ENCODE measurements around the gene MDGA2. TPM values are rescaled to one million over a fixed set of nuclear protein-coding genes. Genes with fewer than 3 reads are reported as not detected.

The MDGA2 gene
- total RNA-seq: not detected

DNA sequence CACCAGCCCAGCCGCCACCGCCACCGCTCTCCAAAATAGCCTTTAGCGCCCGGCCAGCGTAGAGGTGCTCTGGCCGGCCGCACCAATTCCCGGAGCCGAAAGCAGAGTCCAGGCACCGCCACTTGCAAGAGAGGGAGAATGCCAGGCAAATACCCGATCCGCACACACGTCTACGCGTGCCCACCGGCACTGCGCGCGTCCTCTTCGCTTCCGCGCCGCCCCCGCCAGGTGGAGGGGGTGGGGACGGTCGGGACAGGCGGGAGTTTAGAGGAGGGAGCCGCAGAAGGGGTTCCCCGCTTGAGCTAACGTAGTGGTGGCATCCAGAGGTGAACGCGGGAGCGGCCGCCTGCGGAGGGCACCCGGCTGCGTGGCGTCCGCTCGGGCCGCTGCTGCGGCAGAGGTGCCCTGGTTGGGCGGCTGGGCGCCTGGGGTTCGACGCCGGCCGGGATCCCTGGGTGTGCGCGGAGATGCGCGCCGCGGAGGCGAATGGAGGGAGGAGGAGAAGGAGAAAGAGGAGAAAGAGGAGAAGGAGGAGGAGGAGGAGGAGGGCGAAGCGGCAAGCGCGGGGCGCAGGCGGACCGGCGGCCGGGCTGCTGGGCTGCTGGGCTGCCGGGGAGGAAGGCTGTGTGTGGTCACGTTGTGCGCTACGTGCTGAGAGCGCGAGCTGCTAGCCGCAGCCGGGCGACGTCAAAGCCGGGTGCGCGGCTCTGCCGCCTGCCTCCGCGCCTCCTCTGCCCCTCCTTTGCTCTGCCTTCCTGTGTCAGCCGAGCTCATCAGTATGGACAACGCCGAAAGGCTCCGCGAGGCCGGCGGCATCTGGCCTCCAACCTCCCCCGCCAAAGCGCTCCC lies at the start of gene MDGA2:
MDGA2 (minus strand) TSS at position 140 of the 849 bp plus-strand sequence.
- intact Hi-C loops (cut with DNase I): no loop called here
- DNase-seq (ENCODE audit: low spot score): no peak
- ATAC-seq: no peak

DNA sequence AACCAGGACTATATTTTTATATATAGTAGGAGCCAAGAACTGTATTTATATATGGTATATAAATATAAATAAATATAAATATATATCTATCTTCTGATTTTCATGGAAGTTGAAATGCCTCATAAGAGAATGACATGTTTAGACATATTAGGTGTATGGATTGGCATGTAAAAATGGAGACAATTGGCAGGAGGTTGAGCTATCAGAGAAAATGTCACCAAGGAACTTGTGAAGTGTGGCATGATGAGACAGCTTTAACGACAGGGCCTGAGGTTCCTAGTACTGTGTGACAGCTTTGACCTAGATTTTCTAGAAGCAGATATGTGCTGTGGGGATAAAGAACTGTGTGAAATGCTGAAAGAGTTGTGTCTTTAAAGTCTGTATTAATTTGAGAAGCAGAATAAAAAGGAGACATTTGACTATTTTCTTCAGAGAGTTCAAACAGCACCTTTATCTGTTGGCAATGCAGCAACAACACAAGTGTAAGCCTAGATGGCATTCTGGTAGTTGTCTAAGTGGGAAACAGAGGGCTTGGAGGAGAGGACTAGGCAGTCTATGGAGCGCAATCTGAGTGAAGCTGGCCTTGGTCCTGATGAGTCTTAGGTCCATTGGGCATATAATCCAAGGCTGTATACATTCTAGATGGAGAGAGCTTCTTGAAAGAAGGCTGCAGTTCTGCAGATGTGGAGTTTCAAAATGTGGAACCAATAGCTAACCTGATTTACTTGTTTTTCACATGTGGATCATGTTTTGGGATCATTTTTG lies 47.7 kb upstream of the MDGA2 start:
- intact Hi-C loops (cut with DNase I): no loop called here
- ATAC-seq: no peak
- no peak for DNase-seq (ENCODE audit: low spot score)

DNA sequence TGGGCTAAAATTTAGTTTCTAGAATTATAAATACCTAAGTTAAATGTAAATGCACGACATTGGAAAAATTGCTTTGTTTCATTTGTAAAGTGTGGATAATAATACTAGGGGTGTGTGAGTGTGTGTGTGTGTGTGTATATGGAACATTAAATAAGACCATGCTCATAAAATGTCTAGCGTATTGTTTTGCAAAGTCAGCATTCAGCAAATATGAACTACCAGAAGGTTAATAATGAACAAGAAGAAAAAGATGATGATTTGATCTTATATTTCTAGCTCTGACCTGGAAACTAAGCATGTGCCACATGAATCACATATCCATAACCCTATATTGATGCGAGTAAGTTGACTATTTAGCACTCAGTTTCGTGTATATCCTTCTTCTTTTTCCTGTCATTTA lies 44.9 kb upstream of the MDGA2 start:
- intact Hi-C loops (cut with DNase I): no loop called here
- DNase-seq (ENCODE audit: low spot score) (no peak), ATAC-seq (no peak)

DNA sequence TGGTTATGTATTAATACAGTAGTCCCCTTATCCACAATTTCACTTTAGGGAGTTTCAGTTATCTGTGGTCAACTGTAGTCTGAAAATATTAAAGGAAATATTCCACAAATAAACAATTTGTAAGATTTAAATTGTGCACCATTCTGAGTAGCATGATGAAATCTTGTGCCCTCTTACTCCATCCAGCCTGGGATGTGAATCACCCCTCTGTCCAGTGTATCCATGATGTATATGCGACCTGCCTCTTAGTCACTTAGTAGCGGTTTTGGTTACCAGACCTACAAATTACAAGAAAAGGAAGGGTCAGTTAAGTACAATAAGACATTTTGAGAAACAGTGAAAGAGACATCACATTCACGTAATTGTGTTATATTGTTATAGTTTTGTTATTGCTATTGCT lies 39.9 kb upstream of the MDGA2 start:
- intact Hi-C loops (cut with DNase I): no loop called here
- no peak for ATAC-seq

DNA sequence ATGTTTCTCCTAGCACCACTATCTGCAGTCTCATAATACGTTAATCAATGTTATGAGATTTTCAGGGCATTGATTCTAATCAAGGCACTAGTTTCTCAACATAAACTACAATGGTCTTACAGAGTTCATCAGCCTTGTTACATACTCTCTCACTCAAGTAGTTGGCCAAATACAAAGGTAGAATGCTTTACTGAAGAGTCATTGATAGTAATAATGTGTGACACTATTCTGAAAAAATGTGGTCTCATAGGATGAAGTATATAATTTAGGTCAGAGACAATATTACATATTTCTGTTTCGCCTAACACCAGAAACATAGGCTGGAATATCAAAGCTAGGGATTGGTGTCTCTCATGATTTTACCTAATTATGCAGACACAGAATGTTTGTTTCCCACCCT lies 35.2 kb upstream of the MDGA2 start:
- ATAC-seq: no peak
- intact Hi-C loops (cut with DNase I): no loop called here

More for the DNA sequence above, 39.9 kb upstream of the MDGA2 start:
- no peak for DNase-seq (ENCODE audit: low spot score)

DNA sequence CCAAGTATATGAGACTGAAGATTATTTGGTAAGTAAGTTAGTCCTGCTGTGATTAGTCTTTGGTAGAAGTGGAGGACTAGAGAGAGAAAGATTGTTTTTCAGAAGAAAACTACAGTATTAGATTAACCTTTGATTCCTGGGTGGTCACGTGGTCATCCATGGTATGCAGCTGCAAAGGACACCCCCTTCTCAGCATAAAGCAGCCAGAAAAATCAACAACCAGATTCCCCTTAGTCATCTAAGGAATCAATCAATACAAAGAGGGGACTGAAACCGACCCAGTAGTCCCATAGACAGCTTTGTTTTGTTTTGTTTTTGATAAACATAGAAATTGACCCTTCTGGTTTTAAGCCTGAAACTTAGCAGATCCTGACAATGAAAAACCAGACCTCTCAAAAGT lies 30.3 kb upstream of the MDGA2 start:
- no peak for DNase-seq (ENCODE audit: low spot score)
- intact Hi-C loops (cut with DNase I): no loop called here
- ATAC-seq: no peak

More for the DNA sequence above, 35.2 kb upstream of the MDGA2 start:
- DNase-seq (ENCODE audit: low spot score): no peak

DNA sequence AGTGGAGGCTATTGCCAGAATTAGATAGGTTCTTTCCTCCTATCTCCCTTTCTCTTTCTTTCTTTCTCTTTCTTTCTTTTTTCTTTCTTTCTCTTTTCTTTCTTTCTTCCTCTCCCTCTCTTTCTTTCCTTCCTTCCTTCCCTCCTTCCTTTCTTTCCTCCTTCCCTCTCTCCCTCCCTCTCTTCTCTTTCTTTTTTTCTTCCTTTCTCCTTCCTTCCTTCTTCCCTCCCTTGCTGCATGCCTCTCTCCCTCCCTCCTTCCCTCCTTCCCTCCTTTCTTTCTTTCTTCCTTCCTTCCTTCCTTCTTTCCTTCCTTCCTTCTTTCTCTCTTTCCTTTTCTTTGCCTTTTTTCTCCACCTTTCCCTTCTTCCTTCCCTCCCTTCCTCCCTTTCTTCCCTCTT lies 16.4 kb upstream of the MDGA2 start:
- no peak for ATAC-seq
- intact Hi-C loops (cut with DNase I): no loop called here
- DNase-seq (ENCODE audit: low spot score): no peak

DNA sequence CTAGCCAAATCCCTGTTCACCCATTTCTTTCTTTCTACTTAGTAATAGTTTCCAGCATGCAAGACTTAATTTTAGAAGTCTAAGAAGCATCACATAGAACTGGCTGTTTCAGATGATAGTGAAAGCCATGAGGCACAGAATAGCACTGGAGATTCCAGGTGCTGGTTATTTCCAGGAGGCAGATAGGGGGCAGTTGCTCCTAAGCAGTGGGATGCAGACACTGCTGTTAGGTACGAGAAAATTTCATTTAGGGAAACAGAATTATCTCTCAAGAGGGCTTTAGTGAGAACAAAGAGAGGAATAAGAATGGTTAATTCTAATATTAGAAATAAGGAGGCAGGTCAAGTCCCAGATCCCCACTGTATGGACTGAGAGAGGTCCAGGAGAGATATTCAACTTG lies 3.6 kb upstream of the MDGA2 start:
- DNase-seq (ENCODE audit: low spot score) (no peak), ATAC-seq (no peak)
- intact Hi-C loops (cut with DNase I): no loop called here

DNA sequence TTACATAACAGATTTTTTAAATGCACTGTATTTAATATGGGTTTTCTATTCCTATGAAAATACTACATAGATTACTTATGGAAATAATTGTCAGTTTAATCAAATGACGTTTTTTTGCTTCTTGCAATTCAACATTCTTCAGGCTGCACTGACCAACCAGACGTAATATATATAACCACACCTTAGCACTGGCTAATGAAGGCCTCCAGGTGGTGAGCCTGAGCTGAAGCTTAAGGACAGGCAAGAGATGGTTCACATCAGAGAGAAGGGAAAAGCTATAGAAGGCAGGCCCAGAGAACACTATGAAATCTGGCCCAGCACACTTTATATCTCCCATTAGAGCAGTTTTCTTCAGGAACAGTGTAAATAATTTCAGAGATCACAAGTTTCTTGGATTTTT lies 2.8 kb upstream of the MDGA2 start:
- intact Hi-C loops (cut with DNase I): no loop called here
- DNase-seq (ENCODE audit: low spot score) (no peak), ATAC-seq (no peak)

DNA sequence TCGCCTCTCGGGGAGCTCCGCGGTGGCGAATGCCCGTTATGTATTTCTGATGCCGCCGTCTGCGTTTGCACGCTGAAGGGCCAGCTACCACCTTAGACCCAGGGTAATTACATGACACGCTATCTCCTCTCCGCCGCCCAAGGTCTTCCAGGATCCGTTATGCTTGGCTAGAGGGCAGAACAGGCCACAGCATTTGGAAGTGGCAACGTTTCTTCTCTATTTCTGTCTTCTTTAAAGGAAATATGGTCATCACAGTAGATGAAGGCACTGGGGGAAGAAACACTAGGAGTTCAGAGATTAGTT lies 861 bp upstream of the MDGA2 start:
- intact Hi-C loops (cut with DNase I): no loop called here
- no peak for ATAC-seq
- no peak for DNase-seq (ENCODE audit: low spot score)

DNA sequence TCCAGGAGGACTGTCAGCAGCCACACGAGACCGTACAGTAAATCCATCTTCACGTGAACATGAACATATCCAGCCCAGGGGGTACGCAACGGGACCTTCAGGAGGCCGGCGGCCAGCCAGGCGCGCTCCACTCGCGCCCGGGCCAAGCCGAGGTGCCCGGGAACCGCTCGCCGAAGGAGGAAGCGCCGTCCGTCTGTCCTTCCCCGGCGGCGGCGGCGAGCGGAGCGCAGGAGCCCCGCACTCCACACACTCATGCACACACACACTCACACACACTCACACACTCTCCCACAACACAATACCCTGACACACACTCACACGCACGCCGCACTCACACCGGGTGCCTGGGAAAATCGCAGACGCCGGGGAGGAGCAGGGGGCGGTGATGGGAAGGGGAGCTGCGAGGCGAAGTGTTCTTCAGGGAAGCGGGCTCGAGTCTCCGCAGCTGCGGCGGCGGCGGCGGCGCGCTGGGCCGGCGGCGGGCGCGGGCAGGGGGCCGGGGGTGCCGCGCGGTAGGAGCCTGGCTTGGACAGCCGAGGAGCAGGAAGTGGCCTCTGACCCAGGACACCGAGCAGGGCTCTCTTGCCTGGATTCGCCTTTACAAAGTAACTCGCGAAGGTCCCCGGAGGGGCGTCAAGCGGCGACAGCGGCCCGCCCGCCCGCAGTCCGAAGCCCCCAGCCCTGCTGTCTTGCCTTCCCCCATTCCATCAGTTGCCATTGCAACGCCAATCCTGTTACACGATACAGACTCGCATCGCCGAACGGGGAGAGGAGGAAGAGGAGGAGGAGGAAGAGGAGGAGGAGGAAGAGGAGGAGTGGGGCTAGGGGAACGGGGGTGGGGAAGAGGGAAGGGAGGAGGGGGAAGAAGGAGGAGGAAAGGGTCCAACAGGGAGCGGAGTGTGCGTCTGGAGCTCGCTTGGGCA lies 601 bp downstream of the MDGA2 start:
- intact Hi-C loops (cut with DNase I): no loop called here
- ATAC-seq: no peak
- no peak for DNase-seq (ENCODE audit: low spot score)

DNA sequence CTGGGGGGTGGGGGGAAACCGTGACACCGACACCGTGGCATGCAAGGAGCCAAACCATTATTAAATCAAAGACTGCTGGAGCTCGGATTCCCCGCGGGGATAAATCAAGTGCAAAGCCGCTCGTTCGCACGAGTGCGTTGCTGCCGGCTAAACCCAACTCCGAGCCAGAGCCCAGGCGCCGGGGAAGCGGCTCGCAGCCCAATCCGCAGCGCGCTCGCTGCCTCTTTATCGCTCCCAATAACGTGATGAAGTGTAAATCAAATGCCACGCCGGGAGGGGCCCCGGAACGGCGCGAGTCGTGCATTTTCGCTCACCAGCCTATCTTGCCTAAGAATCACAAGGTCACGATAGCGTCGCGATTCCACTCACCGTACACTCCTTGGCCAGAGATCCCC lies 1.3 kb downstream of the MDGA2 start:
- ATAC-seq (no peak), DNase-seq (ENCODE audit: low spot score) (no peak)
- intact Hi-C loops (cut with DNase I): no loop called here

DNA sequence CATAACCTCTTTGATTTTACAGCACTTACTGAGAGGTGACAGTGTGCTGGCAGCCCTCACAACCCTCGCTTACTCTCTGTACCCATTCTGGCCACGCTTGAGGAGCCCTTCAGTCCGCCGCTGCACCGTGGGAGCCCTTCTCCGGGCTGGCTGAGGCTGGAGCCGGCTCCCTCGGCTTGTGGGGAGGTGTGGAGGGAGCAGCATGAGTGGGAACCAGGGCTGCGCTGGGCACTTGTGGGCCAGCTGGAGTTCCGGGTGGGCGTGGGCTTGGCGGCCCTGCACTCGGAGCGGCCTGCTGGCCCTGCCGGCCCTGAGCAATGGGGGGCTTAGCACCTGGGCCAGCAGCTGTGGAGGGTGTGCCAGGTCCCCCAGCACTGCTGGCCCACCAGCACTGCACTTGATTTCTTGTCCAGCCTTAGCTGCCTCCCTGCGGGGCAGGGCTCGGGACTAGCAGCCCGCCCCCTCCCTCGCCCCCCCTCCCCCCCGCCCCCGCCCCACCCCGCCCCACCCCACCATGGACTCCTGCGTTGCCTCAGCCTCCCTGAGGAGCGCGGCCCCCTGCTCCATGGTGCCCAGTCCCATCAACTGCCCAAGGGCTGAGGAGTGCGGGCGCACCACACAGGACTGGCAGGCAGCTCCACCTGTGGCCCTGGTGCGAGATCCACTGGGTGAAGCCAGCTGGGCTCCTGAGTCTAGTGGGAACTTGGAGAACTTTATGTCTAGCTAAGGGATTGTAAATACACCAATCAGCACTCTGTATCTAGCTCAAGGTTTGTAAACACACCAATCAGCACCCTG lies 9.9 kb downstream of the MDGA2 start:
- intact Hi-C loops (cut with DNase I): no loop called here
- DNase-seq (ENCODE audit: low spot score) (no peak), ATAC-seq (no peak)

DNA sequence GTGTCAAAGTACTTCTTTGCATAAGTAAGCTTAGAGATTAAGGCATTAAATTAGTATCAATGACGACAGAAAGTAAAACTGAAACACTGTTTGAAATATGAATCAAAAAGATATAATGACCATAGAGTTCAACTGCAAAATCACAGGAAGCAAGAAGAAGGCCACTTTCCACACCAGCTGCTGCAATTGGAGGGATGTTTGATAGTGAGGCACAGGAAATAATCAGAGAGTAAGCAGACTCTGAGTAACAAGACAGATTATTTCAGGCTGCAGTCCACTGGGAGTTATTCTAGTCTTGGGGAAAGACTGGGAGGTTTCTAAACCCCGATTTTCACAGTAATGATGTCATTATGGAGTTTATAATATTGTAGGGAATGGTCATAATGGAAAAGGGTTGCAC lies 12.9 kb downstream of the MDGA2 start:
- intact Hi-C loops (cut with DNase I): no loop called here
- DNase-seq (ENCODE audit: low spot score) (no peak), ATAC-seq (no peak)

DNA sequence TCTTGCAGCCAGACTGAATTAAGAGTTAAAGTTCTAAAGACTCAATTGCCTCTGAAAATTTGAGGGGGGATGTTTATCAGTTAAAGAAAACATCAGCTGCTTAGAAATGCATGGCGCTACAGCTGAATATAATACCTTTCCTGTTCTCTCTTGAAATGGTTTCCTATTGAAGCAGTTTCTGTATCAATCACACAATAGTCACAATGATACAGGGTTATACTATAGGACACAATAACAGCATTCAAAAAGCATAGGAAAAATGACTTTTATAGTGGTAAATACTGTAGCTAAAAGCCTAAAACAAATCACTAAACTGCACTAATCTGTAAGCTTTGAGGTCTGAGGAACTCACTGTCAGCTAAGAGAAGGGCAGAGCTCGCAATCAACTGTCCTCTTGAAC lies 15.2 kb downstream of the MDGA2 start:
- no peak for DNase-seq (ENCODE audit: low spot score)
- ATAC-seq: no peak
- intact Hi-C loops (cut with DNase I): no loop called here

DNA sequence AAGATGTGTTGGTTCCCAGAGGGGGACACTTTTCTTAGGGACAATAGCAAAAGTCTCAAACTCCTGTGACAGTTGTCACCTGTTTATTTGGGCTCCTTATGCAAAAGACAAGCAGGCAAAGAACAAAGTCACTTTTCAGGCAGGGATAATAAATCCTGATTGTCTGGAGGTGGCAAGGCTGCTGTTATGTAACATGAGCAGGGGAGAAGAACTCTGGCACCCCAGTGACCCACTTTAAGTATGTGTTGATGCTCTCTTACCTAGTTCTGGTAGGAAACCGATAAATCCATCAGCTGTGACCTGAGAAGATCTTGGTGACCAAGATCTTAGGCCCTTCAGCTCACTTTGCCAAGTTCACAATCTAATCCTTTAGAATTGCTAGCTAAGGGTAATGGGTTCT lies 17.4 kb downstream of the MDGA2 start:
- no peak for DNase-seq (ENCODE audit: low spot score)
- ATAC-seq: no peak
- intact Hi-C loops (cut with DNase I): no loop called here

DNA sequence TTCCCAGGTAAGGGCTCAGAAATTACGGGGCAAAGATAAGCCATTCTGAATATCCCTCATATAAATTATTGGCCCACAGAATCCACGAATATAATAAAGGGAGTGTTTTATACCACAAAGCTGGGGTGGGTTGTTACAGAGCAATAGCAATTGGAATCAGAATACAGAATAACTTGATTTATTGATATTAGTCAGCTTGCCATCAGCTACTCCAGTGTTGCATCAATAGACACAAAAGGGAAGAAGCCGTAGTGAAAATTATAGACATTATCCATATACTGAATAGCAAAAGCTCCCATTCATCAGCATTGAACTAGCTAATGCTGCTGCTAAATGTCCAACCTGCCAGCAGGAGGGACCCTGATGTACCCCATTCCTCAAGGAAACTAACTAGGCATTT lies 18.3 kb downstream of the MDGA2 start:
- ATAC-seq: no peak
- intact Hi-C loops (cut with DNase I): no loop called here
- no peak for DNase-seq (ENCODE audit: low spot score)

DNA sequence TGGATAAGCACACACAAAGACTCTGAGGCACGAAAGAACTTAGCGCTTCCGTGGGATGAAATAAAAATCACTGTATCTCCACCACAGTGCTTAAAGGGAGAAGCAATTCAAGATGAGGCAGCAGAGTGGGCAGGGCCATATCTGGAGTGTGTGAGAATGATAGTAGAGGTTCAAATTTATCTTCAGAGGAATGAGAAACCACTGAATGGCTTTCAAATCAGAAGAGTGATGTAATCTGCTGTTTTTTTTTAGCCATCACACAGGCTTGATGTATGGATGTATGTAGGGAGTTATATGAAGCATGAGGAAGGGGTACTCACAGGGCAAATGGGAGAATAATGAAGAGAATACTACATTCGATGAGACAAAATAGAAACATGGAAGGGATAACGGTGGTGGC lies 24.1 kb downstream of the MDGA2 start:
- ATAC-seq (no peak), DNase-seq (ENCODE audit: low spot score) (no peak)
- intact Hi-C loops (cut with DNase I): no loop called here

DNA sequence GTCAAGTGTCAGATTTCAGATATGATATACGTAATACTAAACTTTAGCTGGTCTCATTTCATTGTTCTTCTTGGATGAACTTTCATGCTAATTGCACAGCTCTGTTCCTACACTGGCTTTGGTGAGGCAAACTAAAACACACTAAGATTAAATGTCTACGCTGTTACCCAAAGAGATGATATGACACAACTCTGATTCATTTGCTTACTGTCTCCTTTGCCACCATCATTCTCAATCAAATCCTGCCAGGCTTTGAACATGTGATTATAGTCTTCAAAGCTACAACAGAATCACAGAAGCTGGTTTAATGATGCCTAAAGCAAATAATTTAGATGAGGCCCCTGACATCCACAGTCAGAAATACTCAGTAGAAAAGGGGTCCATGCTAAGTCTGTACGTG lies 37.7 kb downstream of the MDGA2 start:
- DNase-seq (ENCODE audit: low spot score) (no peak), ATAC-seq (no peak)
- intact Hi-C loops (cut with DNase I): no loop called here

Measured in sciatic nerve (tissue), 2 donors.